ENCODE data around the gene FAM200B.

The FAM200B gene

GRCh38 chr4:15694431-15694830, 12.8 kb downstream of the FAM200B start:
- DNase-seq: no peak

GRCh38 chr4:15695240-15695699, 13.6 kb downstream of the FAM200B start:
- DNase-seq: no peak

- no peak for DNase-seq
These were observed 14.1 kb downstream of the FAM200B start for GRCh38 chr4:15695729-15696128.

- DNase-seq: no peak
These were observed 15.2 kb downstream of the FAM200B start for GRCh38 chr4:15696866-15697265.

- DNase-seq: peak; percentile 73
These were observed 21.3 kb downstream of the FAM200B start, which contains the start of gene BST1 for GRCh38 chr4:15702941-15703403. TSS of gene BST1 (plus strand) at chr4:15703065. CDS start at chr4:15703145, 80 bp downstream.

- no peak for DNase-seq
These were observed 21.8 kb downstream of the FAM200B start for GRCh38 chr4:15703439-15703838.

- DNase-seq: no peak
These were observed 22.5 kb downstream of the FAM200B start for GRCh38 chr4:15704129-15704528.

GRCh38 chr4:15706646-15707362, 25.2 kb downstream of the FAM200B start:
- no peak for DNase-seq

GRCh38 chr4:15707363-15707715, 25.7 kb downstream of the FAM200B start:
- DNase-seq: no peak

GRCh38 chr4:15711762-15712161, 30.1 kb downstream of the FAM200B start:
- no peak for DNase-seq

GRCh38 chr4:15712214-15712613, 30.6 kb downstream of the FAM200B start:
- DNase-seq: no peak

GRCh38 chr4:15714141-15714540, 32.5 kb downstream of the FAM200B start:
- no peak for DNase-seq

GRCh38 chr4:15714646-15715435, 33.2 kb downstream of the FAM200B start:
- no peak for DNase-seq

GRCh38 chr4:15716115-15716514, 34.5 kb downstream of the FAM200B start:
- DNase-seq: no peak

GRCh38 chr4:15717086-15717485, 35.5 kb downstream of the FAM200B start:
- DNase-seq: no peak

GRCh38 chr4:15717657-15718416, 36.2 kb downstream of the FAM200B start:
- no peak for DNase-seq

GRCh38 chr4:15718465-15718864, 36.8 kb downstream of the FAM200B start:
- no peak for DNase-seq

GRCh38 chr4:15718959-15719358, 37.3 kb downstream of the FAM200B start:
- DNase-seq: no peak

GRCh38 chr4:15719506-15719905, 37.9 kb downstream of the FAM200B start:
- no peak for DNase-seq

GRCh38 chr4:15720851-15721250, 39.2 kb downstream of the FAM200B start:
- DNase-seq: no peak

GRCh38 chr4:15725608-15726007, 44.0 kb downstream of the FAM200B start:
- DNase-seq: no peak

- no peak for DNase-seq
These were observed 48.4 kb downstream of the FAM200B start for GRCh38 chr4:15729910-15730533.
